NCI-H526 (cell line): ENCODE data around the gene LFNG.
"Not testable (repeated sequence)": the region's sequence is repeated elsewhere in the genome, so short reads cannot be mapped to it uniquely, and the experiment has no call there.

Source experiments
- DNase-seq, 2 experiments: peaks; one replicate each; lab custom pipeline; 2025; lab: John Stamatoyannopoulos, UW

The LFNG gene

GRCh38 chr7:2530071-2530987, 10.8 kb downstream of the LFNG start:
- no peak for DNase-seq

DNA sequence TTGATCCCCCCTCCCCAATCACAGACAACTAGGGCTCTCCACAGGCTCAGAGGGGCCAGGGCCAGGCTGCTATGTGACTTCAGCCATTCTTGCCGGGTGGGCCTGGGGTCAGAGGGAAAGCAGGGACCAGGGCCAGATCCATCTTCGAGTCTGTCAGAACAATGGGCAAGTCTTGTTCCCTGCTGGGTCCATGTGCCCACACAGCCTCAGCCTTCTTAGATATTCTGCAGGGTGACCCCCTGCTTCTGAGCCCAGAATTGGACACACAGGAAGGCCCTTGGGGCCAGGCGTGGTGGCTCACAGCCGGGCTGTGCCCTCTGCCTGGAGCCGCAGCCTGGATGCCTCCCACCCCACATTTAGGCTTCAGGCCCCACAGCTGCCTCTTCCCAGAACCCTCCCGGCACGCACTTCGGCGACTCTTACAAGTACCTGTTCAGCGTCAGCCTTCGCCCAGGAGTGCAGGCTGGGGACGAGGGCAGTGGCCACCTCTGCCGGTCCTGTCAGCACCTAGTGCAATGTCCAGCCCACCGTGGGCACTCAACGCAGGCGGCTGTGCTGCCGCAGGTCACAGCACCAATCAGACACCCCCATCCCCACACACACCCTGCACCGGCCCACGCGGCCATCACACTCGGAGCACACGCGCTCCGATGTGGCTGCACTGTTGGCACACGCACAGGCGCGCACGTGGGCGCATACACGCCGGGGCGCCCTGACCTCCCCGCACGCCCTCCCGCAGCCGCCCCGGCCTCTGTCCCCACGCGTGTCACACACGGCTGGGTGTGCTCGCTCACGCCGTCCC, 11.6 kb downstream of the LFNG start:
- not testable (repeated sequence) for DNase-seq

GRCh38 chr7:2531796-2532110, 12.2 kb downstream of the LFNG start:
- DNase-seq: not testable (repeated sequence)

- not testable (repeated sequence) for DNase-seq
These were observed 12.7 kb downstream of the LFNG start for GRCh38 chr7:2532199-2532772.

- not testable (repeated sequence) for DNase-seq
These were observed 13.2 kb downstream of the LFNG start for GRCh38 chr7:2532816-2533215.

- DNase-seq: not testable (repeated sequence)
These were observed 14.0 kb downstream of the LFNG start for GRCh38 chr7:2533566-2533965.

DNA sequence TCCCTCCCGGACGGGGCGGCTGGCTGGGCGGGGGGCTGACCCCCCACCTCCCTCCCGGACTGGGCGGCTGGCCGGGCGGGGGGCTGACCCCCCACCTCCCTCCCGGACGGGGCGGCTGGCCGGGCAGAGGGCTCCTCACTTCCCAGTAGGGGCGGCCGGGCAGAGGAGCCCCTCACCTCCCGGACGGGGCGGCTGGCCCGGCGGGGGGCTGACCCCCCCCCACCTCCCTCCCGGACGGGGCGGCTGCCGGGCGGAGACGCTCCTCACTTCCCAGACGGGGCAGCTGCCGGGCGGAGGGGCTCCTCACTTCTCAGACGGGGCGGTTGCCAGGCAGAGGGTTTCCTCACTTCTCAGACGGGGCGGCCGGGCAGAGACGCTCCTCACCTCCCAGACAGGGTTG, 14.6 kb downstream of the LFNG start:
- not testable (repeated sequence) for DNase-seq

DNA sequence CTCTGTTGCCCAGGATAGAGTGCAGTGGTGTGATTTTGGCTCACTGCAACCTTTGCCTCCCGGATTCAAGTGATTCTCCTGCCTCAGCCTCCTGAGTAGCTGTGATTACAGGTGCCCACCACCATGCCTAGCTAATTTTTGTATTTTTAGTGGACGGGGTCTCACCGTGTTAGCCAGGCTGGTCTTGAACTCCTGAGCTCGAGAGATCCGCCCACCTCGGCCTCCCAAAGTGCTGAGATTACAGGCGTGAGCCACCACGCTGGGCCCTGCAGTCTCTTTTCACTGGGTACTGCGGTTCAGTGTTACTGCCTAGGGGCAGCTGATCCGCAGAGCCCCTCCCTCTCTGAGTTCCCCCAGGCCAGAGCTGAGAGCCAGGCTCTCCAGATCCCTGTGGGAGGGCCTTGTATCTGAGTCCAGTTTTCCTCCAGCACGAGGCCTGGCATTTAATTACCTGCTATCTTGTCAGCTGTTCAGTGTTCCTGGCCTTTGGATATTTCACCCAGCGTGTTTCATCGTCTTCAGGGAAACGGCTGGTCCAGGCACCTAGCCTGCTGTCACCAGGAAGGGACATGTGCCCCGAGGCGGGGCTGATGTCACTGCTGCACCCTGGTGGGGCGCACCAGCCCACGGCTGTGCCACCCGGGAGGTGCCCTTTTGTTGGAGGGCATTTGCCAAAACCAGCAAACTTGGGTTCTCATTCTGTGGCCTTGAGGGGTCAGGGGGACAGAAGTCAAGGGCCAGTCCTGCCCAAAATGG, 16.5 kb downstream of the LFNG start:
- not testable (repeated sequence) for DNase-seq

GRCh38 chr7:2537981-2538851, 18.6 kb downstream of the LFNG start:
- no peak for DNase-seq

DNA sequence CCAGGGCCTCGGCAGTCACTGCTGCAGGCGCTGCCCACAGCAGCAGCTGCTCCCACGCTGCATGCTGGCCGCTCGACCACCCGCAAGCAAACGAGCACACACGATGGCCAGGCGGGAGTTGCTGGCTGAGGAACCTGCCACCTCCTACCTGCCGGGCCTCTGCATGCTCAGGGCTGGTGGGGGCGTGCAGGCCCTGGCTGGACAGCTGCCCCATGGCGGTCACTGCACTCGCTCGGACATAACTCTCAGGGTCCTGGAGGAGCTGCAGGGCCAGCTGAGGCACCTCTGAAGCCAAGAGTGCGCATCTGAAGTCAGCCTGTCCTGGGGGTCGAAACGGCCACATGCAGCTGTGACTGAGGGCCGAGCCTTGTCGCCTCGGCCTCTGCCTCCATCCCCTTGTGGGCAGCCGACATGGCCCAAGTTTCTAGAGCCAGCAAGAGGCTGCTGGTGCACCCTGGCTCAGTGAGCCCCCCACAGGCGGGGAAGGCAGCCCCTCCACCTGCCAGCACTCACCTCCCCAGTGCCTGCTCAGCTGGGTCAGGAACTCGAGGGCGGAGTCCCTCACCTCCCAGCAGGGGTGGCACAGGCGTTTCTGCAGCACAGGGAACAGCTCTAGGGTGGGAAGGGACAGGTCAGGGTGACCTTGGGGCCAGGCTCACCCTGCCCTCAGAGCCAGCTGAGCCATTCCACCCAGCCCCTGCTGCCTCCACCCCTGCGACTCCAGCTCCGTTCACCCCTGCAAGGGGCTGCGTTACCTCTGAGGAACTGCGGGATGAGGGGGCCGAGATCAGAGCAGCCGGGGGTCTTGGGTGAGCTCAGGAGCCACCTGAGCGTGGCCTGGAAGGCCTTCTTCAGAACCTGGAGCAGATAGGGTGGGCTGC, 19.7 kb downstream of the LFNG start:
- DNase-seq: no peak

- no peak for DNase-seq
These were observed 20.6 kb downstream of the LFNG start for GRCh38 chr7:2540133-2540532.

- DNase-seq: no peak
These were observed 21.1 kb downstream of the LFNG start for GRCh38 chr7:2540641-2541051.

DNA sequence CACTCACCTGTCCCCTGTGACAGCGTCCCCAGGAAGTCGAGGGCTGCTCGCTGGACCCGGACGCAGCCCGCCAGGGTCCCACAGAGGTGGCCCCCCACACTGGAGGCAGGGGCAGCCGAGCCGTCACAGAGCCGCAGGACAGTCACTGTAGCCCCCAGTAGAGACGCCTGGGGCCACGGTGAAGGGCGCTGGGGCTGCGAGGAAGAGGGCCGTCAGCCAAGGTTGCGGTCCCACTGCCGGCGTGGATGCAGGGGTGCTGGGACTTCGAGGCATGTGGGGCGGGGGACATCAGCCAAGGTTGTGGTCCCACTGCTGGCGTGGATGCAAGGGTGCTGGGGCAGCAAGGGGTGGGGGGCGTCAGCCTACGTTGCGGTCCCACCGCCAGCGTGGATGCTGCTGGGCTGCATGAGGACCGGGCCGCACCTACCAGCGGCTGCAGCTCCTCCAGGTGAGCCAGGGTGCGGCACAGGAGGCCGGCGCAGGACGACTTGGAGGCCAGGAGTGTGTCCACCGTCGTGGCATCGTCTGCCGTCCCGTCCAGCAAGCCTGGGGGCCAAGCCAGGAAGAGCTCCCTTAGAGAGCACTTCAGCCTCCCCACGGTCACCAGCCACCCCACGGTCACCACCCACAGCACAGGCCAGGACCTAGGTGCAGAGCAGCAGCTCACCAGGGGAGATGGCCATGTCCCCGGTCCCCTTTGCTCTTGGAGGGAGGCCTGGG, 21.9 kb downstream of the LFNG start:
- DNase-seq: no peak

GRCh38 chr7:2542011-2542915, 22.7 kb downstream of the LFNG start:
- no peak for DNase-seq

DNA sequence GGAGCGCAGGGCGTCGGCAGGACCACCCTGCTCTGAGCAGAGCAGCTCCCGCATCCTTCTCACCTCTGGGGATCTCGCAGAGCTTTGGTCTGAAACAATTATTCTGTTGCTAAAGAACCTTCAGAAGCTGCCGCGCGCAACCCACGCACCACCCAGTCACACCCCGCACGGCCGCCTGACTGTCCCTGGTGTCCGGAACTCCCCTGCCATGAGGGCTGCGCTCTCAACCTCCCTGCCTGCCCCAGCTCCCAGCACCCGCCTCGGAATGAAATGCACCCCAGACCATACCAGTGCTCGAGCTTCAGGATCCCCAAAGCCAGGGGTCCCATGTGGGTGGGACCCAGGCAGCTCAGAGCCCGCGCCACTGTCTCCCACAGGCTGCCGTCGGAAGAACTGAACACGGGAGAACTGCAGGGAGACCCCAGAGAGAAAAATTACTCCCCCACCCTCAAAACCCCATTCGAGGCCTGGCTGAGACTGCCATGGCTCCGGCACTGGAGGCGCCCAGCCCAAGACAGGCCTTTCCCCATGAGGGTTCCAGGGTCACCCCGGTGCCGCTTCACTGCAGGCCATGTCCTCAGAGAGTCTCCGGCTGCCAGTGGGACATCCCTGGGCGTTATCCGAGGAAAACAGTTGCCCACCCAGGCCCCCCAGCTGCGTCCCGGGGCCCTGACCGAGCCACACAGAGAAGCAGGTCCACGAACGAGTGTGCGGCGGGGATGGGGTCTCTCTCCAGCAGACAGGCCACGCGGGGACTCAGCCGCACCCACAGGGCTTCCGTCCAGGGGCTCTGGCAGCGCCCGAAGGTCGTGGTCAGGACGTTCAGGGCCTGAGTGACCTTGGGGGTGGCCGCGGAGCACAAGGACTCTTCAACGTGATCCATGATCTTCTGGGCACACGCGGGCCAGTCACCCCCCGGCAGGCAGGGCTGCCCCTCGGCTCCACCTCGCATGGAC, 23.6 kb downstream of the LFNG start:
- no peak for DNase-seq

GRCh38 chr7:2544541-2545188, 25.1 kb downstream of the LFNG start:
- no peak for DNase-seq
